ENCODE data around the gene PTK7. TPM values are rescaled to one million over a fixed set of nuclear protein-coding genes. Genes with fewer than 3 reads are reported as not detected.

The PTK7 gene
- total RNA-seq, 1 experiment from 2014 or later, result 106 TPM

GRCh38 chr6:43035495-43036194 lies 40.5 kb upstream of the PTK7 start:
- Histone ChIP-seq H3K9me2 (ENCODE audit: insufficient read depth) (no peaks in the 10 kb centered on the region), H3K4me3 (no peak overlapping the region), H4K20me1 (ENCODE audit: insufficient read depth) (no peaks in the 10 kb centered on the region), H3K36me3 (ENCODE audit: low read depth) (no peaks in the 10 kb centered on the region), H3K4me2 (no peak overlapping the region), H3K27me3 (ENCODE audit: insufficient read depth, low read depth) (no peaks in the 10 kb centered on the region), H2AFZ (no peak overlapping the region), H3F3A (ENCODE audit: insufficient read depth, low read depth) (peaks cover 17% of the 10 kb centered on the region), H3K4me1 (replicated peaks; ENCODE audit: insufficient read depth) (no peaks in the 10 kb centered on the region), H3K79me2 (ENCODE audit: low read depth) (no peaks in the 10 kb centered on the region), H3K27ac (no peak overlapping the region), H3K9me3 (ENCODE audit: insufficient read depth, low read depth) (no peaks in the 10 kb centered on the region)
- BruUV-seq (replicated peaks), result no TSS peak
- intact Hi-C loops (cut with micrococcal nuclease; ENCODE audit: unreplicated experiment), result no loop called here
- DNase-seq, result no peak
- ChIA-PET CTCF (no interaction called here), POLR2A (ENCODE audit: unreplicated experiment) (no interaction called here)
- no peak for TF ChIP-seq CTCF (conservative IDR thresholded peaks at IDR 0.05)
- TF ChIP-seq EZH2 (IDR thresholded peaks at IDR 0.05; ENCODE audit: low read depth), result no peak

GRCh38 chr6:43036712-43037111 lies 39.4 kb upstream of the PTK7 start:
- no peaks in the 10 kb centered on the region for H3K36me3 ChIP-seq (ENCODE audit: low read depth)
- DNase-seq, result no peak
- no peak for TF ChIP-seq CTCF (conservative IDR thresholded peaks at IDR 0.05)
- TF ChIP-seq EZH2 (IDR thresholded peaks at IDR 0.05; ENCODE audit: low read depth), result no peak
- H3K4me2 ChIP-seq, result no peak overlapping the region
- H3F3A ChIP-seq (ENCODE audit: insufficient read depth, low read depth), result peaks cover 17% of the 10 kb centered on the region
- H4K20me1 ChIP-seq (ENCODE audit: insufficient read depth), result no peaks in the 10 kb centered on the region
- H3K27me3 ChIP-seq (ENCODE audit: insufficient read depth, low read depth), result no peaks in the 10 kb centered on the region
- no peaks in the 10 kb centered on the region for H3K9me3 ChIP-seq (ENCODE audit: insufficient read depth, low read depth)
- no peak overlapping the region for H3K4me3 ChIP-seq
- no peaks in the 10 kb centered on the region for H3K4me1 ChIP-seq (replicated peaks; ENCODE audit: insufficient read depth)
- no peaks in the 10 kb centered on the region for H3K9me2 ChIP-seq (ENCODE audit: insufficient read depth)
- ChIA-PET POLR2A (ENCODE audit: unreplicated experiment) (no interaction called here), CTCF (no interaction called here)
- BruUV-seq (replicated peaks), result no TSS peak
- no peaks in the 10 kb centered on the region for H3K79me2 ChIP-seq (ENCODE audit: low read depth)
- no peak overlapping the region for H3K27ac ChIP-seq
- H2AFZ ChIP-seq, result no peak overlapping the region
- intact Hi-C loops (cut with micrococcal nuclease; ENCODE audit: unreplicated experiment), result no loop called here

- TF ChIP-seq EZH2 (IDR thresholded peaks at IDR 0.05; ENCODE audit: low read depth) (no peak), CTCF (conservative IDR thresholded peaks at IDR 0.05) (no peak)
- intact Hi-C loops (cut with micrococcal nuclease; ENCODE audit: unreplicated experiment), result no loop called here
- no peak overlapping the region for H2AFZ ChIP-seq
- peaks cover 13% of the 10 kb centered on the region for H3F3A ChIP-seq (ENCODE audit: insufficient read depth, low read depth)
- no peaks in the 10 kb centered on the region for H3K79me2 ChIP-seq (ENCODE audit: low read depth)
- H3K9me3 ChIP-seq (ENCODE audit: insufficient read depth, low read depth), result no peaks in the 10 kb centered on the region
- BruUV-seq (replicated peaks), result no TSS peak
- no peaks in the 10 kb centered on the region for H4K20me1 ChIP-seq (ENCODE audit: insufficient read depth)
- POLR2A ChIA-PET (ENCODE audit: unreplicated experiment), result no interaction called here
- no peaks in the 10 kb centered on the region for H3K36me3 ChIP-seq (ENCODE audit: low read depth)
- no peaks in the 10 kb centered on the region for H3K4me1 ChIP-seq (replicated peaks; ENCODE audit: insufficient read depth)
- no peaks in the 10 kb centered on the region for H3K9me2 ChIP-seq (ENCODE audit: insufficient read depth)
- CTCF ChIA-PET, result no interaction called here
- DNase-seq, result no peak
- no peaks in the 10 kb centered on the region for H3K27me3 ChIP-seq (ENCODE audit: insufficient read depth, low read depth)
- H3K27ac ChIP-seq, result no peak overlapping the region
- no peak overlapping the region for H3K4me2 ChIP-seq
- no peak overlapping the region for H3K4me3 ChIP-seq
These were observed 38.9 kb upstream of the PTK7 start for GRCh38 chr6:43037197-43037596.

Measured in PC-9 (cell line).